LoVo (cell line): ENCODE data around the gene PRELP.
"Not testable (repeated sequence)": the region's sequence is repeated elsewhere in the genome, so short reads cannot be mapped to it uniquely, and the experiment has no call there.

ENCODE experiments used
- DNase-seq: peaks from one replicate; pipeline ENCODE4 v3.0.0-alpha.2; 2016; ENCODE audit warnings: low spot score

PRELP gene

GRCh38 chr1:203475012-203475981, at the start of gene PRELP:
PRELP (plus strand) TSS chr1:203475806; CDS start chr1:203483185, 7,379 bp downstream.
- no peak for DNase-seq

GRCh38 chr1:203426366-203426765, 49.2 kb upstream of the PRELP start:
- no peak for DNase-seq

GRCh38 chr1:203426870-203427269, 48.7 kb upstream of the PRELP start:
- no peak for DNase-seq

- DNase-seq, result no peak
Measured at GRCh38 chr1:203427451-203427850, 48.2 kb upstream of the PRELP start.

GRCh38 chr1:203428981-203429599, 46.5 kb upstream of the PRELP start:
- DNase-seq, result no peak

GRCh38 chr1:203435615-203436014, 40.0 kb upstream of the PRELP start:
- no peak for DNase-seq

GRCh38 chr1:203437696-203438315, 37.8 kb upstream of the PRELP start:
- no peak for DNase-seq

GRCh38 chr1:203439131-203439730, 36.4 kb upstream of the PRELP start:
- no peak for DNase-seq

- peak; percentile 19 for DNase-seq
Measured at GRCh38 chr1:203440771-203441170, 34.8 kb upstream of the PRELP start.

- no peak for DNase-seq
Measured at GRCh38 chr1:203441766-203442165, 33.8 kb upstream of the PRELP start.

GRCh38 chr1:203442821-203443220, 32.8 kb upstream of the PRELP start:
- no peak for DNase-seq

- DNase-seq, result no peak
Measured at GRCh38 chr1:203443296-203443695, 32.3 kb upstream of the PRELP start.

GRCh38 chr1:203444171-203444576, 31.4 kb upstream of the PRELP start:
- no peak for DNase-seq

GRCh38 chr1:203447151-203447550, 28.5 kb upstream of the PRELP start:
- no peak for DNase-seq

- DNase-seq, result not testable (repeated sequence)
Measured at GRCh38 chr1:203447598-203447997, 28.0 kb upstream of the PRELP start.

GRCh38 chr1:203448521-203449061, 27.0 kb upstream of the PRELP start:
- no peak for DNase-seq

- DNase-seq, result no peak
Measured at GRCh38 chr1:203450001-203450400, 25.6 kb upstream of the PRELP start.

- no peak for DNase-seq
Measured at GRCh38 chr1:203450479-203451149, 25.0 kb upstream of the PRELP start.

- DNase-seq, result no peak
Measured at GRCh38 chr1:203451836-203452784, 23.5 kb upstream of the PRELP start.

- no peak for DNase-seq
Measured at GRCh38 chr1:203453016-203453415, 22.6 kb upstream of the PRELP start.
